GM19463 (cell line): ENCODE results near the gene SAT2.

Experiments used
- ATAC-seq: cut with Tn5 transposase; IDR thresholded peaks from one replicate; pipeline ENCODE4 v1.9.1; 2021; ENCODE audit warnings: mild to moderate bottlenecking, moderate library complexity; ENCODE audit not compliant: unreplicated experiment

The SAT2 gene

DNA sequence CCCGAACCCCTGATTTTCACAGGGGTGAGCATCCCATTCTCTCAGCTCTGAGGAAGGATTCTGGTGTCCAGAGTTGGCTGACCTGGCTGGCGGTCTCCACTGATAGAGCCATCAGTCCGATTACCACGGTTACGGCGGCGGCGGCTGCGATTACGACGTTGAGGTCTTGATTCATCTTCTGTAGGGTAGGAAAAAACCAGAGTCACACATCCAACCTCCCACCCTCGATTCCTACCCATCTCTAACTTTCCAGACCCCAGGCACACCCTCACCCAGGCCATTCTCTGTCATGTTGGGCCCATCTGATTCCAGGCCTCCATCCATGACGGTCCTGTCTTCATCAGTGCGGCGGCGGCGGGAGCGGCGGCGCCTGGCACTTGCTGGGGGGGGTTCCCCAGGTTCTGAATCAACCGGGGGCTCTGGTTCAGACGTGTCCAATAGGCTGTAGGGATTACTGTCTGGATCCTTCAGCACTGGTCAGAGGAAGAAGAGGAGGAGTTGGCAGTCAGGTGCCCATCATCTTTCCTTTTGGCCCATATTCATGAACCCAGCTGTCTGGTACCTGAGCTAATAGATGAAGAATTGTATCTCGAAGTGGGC is 35.1 kb downstream of the SAT2 start:
- no peak for ATAC-seq

DNA sequence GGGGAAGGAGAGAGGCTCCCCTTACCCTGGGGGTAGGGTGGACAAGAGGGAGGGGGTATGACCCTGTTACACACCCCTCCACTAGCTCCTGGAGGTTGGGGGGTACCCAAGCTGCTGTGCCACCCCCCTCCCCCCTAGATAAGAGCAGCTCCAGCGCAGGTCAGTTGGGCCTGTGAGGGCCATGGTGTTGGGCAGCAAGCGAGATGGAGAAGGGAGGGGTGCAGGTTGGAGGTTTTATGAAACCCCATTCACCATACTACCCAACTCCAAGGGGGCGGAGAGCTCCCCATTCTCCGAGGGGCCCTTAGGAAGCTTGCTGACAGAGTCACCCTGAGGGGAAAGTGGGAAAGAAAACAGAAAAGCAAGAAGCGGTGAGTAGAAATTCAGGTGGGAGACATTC is 36.0 kb downstream of the SAT2 start:
- ATAC-seq = no peak

DNA sequence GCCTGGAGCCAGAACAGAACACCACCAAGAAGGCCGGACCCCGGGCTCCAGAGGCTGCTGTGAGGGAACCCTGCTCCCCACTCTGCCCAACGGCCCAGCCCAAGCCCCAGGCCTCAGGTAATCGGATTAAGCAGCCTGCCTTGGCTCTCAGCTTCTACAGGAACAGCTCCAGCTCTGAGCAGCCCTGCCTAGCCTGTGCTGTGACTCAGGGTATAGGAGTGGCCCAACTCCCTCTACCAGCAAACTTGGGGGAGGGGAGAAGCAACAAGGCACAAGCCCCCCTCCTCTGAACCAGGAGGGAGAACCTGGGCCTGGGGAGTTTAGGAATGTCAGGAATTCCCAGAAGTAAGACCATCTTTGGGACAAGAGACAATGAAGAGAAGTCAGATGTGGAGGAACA is 36.9 kb downstream of the SAT2 start:
- no peak for ATAC-seq

DNA sequence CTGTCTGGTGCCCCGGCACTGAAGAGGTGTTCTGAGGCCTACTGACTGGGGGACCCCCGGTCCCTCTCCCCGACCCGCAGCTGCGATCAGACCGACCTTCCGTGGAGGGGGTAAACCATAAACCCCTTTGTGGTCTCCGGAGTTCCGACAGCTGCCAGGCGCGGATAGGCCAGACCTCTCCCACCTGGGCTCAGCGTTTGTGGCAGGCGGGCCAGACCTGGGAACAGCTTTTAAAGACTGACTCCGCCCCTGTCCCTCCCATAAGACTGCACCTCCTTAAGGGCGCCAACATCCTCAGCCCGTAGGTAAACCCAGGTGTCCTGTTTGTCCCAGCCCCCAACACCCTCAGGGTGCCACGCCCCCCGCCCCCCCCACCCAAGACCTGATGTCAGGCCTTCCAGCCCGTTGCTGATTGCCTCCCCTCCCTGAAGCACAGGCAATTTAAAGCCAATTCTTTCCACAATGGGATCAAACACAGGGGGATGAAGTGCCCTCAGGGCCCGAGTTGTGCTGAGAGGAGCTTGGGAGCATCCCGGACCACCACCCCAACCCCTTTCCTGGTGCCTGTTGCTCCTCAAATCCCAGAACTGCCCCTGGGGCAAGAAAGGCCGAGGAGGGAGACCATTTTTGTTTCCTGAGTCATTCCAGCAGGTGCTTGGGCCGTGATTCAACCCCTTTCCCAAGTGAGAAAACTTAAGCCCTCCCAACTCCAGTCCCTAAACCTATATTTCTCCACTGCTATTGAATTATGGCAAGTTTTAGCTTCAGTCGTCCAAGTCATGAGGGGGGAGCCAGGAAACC is 37.5 kb downstream of the SAT2 start, which contains the start of gene SOX15:
Gene SOX15, minus strand, starts transcription at position 204 of the 801 bp plus-strand sequence. CDS start 418 bp downstream, outside the sequence.
- ATAC-seq = no peak

- no peak for ATAC-seq
Observed at GRCh38 chr17:7589204-7589868, 38.3 kb downstream of the SAT2 start.

GRCh38 chr17:7588553-7589203 is 38.9 kb downstream of the SAT2 start:
- no peak for ATAC-seq

GRCh38 chr17:7587420-7588151 is 40.0 kb downstream of the SAT2 start:
- no peak for ATAC-seq

DNA sequence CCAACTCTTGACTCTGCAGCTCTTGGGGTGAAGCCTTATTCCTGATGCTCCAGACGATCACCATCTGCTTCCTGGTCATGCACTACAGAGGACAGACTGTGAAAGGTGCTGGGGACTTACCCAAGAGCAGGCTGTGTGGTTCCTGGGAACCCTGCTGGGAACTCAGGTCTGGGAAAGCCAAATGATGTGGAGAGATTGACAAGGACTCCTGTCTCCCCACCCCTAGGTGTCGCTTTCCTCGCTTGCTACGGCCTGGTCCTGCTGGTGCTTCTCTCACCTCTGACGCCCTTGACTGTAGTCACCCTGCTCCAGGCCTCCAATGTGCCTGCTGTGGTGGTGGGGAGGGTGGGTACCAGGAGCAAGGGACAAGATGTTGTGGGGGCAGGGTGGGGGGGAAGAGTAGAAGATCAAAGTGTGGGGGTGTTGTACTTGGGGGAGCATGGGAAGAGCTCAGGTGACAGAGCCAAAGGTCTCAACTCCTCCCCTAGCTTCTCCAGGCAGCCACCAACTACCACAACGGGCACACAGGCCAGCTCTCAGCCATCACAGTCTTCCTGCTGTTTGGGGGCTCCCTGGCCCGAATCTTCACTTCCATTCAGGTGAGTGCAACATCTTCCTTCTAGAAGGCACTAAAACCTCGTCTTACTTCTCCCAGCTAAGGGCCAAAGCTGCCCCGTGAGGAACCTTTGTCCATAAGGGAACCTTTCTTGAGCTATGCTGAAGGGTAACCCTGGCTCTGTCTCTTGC is 40.8 kb downstream of the SAT2 start:
- no peak for ATAC-seq

DNA sequence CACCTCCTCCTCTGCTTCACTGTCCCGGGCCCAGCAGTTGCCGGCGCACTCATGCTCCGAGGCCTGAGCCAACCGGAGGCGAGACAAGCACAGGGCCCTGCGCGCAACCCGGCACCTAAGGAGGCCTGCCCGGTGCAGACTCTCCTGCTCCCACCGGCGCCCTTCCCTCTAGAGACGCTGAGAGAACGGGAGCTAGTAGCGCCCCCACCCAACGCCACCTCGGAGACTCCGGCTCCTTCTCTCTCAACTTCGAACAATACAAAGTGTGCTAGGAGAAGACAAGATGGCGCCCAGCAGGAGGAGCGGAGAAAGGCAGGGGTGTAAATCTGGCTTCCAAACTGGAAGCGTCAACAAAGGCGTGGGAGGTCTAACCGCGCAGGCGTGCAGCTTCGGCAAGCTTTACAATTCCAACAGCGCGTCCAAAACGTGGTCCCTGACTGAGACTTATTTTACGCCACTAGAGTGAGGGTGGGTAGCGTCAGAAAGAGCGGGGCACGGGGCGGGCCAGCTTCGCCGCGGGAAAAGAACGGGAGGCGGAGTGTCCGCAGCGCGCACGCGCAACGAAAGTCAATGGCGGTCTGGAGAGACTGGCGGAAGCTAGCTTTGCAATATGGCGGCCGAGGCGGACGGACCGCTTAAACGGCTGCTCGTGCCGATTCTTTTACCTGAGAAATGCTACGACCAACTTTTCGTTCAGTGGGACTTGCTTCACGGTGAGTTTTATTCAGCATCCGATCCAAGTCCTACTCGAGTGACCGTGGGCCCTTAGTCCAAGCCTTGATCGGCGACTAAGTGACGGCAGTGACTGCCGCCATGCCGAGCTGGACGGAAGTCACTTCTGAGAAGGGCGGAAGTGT is 44.1 kb downstream of the SAT2 start, which contains the start of gene MPDU1:
Gene MPDU1, plus strand, starts transcription at position 600 of the 857 bp plus-strand sequence. Its CDS starts 11 bp downstream, at position 611.
- ATAC-seq = peak; percentile 66

GRCh38 chr17:7582396-7583252 is 45.0 kb downstream of the SAT2 start:
- ATAC-seq = no peak

GRCh38 chr17:7580604-7581575 is 46.7 kb downstream of the SAT2 start:
- ATAC-seq = no peak

DNA sequence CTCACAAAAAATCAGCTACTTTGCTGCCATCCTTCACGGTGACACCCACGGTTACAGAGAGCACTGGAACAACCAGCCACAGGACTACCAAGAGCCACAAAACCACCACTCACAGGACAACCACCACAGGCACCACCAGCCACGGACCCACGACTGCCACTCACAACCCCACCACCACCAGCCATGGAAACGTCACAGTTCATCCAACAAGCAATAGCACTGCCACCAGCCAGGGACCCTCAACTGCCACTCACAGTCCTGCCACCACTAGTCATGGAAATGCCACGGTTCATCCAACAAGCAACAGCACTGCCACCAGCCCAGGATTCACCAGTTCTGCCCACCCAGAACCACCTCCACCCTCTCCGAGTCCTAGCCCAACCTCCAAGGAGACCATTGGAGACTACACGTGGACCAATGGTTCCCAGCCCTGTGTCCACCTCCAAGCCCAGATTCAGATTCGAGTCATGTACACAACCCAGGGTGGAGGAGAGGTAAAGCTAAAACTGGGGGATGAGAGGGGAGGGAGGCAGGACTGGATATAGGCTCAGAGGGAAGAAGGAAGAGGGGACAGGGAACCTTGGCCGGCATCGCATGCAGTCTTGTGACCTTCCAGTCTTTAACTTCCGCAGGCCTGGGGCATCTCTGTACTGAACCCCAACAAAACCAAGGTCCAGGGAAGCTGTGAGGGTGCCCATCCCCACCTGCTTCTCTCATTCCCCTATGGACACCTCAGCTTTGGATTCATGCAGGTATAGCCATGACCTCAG is 47.6 kb downstream of the SAT2 start:
- ATAC-seq = no peak

GRCh38 chr17:7579001-7579833 is 48.4 kb downstream of the SAT2 start, which contains the start of gene CD68:
Gene CD68 (plus strand): TSS chr17:7579638. CDS start chr17:7579678, 40 bp downstream.
- peak; percentile 59 for ATAC-seq

DNA sequence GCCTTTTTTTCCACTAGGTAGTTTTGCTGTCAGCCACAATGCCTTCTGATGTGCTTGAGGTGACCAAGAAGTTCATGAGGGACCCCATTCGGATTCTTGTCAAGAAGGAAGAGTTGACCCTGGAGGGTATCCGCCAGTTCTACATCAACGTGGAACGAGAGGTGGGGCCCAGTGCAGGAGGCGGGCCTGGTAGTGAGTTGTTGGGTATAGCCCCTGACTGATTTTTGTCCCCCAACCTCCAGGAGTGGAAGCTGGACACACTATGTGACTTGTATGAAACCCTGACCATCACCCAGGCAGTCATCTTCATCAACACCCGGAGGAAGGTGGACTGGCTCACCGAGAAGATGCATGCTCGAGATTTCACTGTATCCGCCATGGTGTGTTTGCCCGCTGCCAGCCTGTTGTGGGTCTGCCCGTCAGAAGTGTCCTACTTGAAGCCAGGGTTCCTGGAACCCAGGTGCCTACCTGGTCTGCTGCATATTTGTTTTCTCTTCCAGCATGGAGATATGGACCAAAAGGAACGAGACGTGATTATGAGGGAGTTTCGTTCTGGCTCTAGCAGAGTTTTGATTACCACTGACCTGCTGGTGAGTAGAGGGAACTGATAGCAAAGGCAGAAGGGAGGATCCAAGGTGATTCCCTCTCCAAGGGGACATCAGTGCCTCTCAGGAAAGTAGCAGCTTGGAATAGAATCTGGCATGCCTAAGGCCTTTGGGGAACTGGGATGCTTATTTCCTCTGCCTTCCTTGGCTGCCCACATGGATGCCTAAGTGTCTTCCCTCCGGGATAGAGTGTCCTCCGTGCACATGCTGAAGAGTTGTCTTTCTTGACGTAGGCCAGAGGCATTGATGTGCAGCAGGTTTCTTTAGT is 50.1 kb downstream of the SAT2 start:
- ATAC-seq = no peak
